CD4-positive, alpha-beta T cell treated with Interleukin-12 subunit alpha and Interleukin-12 subunit beta, for 1 hour (primary cell): ENCODE measurements around the gene TMEM129.

ENCODE experiments used
- DNase-seq: peaks from one replicate; pipeline ENCODE4 v3.0.0-alpha.2; 2020

Gene TMEM129

GRCh38 chr4:1757836-1758235, 36.7 kb upstream of the TMEM129 start:
- no peak for DNase-seq

GRCh38 chr4:1756893-1757779, 36.0 kb upstream of the TMEM129 start:
- DNase-seq, result no peak

DNA sequence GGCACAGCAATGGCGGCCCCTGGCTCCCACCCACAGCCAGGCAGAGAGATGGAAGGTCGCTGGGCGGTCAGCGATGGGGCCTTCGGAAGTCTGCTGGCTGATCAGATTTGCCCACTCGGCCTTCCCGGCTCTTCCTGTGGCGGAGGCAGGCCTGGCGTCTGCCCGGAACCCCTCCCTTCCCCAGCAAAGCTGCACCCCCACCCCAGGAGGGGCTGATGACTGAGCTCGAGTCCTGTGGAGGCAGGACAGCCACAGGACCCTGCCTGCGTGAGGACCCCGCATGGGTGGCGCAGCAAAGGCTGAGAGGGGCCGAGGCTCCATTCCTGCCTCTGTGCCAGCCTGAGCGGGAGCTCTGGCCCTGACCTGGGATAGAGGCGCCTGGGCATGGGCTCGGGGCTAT, 35.0 kb upstream of the TMEM129 start:
- no peak for DNase-seq

DNA sequence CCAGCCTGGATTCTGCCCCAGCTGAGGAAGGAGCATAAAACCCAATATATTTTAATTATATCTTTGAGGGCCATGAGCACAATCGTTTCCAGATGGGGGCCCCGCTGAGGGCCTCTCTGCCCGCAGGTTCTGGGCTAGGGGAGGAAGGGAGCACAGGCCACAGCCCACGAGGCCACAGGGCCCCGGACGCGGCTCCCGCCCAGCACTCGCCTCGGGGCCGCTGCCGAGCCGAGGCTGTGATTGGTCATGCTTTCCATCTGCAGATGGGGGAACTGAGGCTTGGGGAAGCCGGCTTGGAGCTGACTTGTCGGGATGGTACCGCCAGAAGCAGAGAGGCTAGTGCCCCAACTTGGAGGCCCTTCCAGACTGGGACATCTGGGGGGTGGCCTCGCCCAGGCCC, 34.2 kb upstream of the TMEM129 start:
- no peak for DNase-seq

DNA sequence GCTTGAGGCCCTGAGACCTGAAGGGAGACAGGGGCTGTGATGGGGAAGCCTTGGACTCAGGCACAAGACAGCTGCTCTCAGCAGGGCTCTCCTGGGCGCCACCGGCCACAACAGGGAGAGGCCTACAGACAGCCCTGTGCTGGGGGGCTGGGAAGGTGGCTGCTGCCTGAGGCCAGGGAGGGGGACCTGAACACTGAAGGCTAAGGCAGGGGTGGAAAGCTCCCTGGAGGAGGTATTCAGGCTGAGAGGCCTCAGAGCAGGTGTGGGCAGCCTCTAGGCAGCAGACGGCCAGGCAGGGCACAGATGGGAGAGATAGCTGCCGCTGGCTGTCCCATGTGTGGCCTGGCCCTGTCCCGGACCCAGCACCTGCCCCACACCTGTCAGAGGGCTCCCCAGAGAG, 33.2 kb upstream of the TMEM129 start:
- no peak for DNase-seq

DNA sequence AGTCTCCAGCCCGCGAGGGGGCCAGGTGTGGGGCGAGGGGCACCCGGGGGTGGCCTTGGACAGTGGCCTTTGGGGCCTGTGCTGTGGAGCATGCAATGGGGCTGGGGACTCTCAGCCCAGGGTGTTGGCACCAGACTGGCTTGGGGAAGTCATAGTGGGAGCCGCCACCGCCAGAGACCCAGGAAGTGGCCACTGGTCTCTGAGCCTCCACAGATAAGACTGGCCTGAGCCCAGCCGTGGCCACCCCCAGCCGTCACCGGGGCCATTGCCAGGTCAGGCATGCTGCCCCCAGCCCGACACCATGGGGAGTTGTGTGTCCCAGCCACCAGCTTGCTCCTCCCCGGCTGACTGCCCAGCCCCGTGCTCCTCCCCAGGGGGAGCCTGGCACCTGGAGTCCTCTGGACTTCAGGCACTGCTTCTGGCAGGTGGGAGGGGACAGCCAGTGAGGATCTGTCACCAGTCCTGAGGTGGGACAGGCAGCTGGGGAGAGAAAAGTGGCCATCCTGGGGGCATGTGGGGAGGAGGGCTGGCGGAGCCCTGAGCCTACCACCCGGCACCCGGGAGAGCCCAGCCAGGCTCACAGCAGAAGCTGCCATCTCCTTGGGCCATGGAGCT, 32.7 kb upstream of the TMEM129 start:
- DNase-seq, result no peak

- no peak for DNase-seq
These were observed 32.2 kb upstream of the TMEM129 start for GRCh38 chr4:1753294-1753696.

DNA sequence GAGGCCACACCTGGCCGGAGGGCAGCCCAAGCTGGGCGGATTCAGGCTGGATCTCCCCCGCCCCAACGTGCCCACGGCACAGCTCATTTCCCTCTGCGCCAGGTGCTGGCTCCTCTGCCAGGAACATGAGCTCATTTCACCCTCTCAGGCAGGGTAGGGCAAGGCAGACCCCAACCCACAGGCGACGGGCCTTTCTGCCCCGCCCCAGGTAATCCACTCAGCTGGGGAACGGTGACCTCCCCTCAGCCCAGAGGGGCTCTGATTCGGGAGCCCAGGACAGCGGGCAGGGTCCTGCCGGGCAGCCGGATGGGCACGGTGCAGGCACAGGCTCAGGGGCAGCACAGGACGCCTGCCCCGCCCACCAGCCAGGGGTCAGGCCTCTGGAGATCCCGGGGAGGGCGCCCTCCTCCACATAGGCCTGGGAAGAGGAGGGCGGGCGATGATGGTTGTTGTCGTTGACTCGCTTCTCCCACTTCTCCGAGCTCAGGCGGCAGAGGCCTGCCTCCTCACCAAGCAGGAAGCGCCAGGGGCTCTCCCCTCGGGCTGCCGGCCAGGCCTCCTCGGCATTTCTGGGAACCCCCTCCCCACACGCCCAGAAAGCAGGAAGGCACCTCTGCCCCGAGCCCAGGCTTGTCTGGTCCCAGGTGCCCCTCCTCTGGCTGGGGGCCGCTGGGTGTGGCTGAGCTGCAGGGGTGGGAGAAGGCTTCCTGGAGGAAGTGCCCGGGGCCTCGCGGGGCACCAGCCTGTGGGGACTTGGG, 31.3 kb upstream of the TMEM129 start:
- peak; percentile 13 for DNase-seq

DNA sequence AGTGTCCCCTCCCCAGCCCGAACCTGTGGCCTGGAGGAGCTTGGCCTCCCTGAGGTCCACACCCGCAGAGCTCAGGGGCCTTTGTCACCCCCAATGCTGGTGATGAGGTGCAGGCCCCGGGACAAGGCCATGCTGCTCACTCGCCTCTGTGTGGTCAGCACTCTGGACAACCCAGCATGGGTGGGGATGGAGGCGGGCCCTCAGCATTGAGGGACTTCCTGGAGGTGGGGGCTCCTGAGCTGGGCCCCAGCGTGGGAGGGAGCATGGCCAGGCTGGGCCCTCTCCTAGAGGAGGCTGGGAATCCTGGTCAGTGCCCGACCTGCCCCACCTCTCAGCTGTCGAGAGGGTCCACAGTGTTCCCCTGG, 30.8 kb upstream of the TMEM129 start:
- no peak for DNase-seq

DNA sequence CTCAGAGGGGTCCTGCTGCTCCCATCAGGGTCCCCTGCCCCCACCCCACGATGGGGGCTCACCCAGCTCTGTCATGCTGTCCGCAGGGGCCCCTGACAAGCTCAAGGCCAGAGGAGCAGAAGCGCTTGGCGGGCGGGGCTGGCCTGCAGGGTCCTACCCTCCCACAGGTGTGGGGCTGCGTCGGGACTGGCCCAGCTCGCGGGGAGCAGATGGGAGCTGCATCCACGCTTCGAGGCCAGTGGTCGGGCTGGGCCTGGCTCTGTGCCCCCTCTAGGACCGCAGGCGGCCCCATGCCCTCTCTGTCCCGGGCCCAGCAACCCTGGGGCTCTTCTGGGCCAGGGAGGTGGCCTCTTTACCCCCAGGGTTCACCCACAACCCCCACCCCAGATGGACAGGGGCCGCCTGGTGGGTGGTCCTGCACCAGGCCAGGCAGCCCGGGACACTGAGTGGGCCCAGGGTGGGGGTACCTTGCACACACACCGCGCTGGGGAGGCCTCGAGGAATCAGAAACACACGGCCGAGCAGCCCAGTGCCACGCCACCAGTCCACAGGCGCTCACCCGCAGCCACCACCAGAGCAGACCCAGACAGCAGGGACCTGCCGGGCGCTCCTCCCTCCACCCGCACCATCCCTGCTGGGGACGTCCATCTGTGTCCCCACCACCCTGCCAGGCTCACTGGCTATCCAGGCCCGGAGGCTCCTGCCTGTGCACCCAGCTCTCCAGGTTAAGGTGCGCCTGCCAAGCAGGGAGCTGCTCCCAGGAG, 30.2 kb upstream of the TMEM129 start:
- no peak for DNase-seq

GRCh38 chr4:1750381-1751154, 29.4 kb upstream of the TMEM129 start:
- DNase-seq, result no peak

DNA sequence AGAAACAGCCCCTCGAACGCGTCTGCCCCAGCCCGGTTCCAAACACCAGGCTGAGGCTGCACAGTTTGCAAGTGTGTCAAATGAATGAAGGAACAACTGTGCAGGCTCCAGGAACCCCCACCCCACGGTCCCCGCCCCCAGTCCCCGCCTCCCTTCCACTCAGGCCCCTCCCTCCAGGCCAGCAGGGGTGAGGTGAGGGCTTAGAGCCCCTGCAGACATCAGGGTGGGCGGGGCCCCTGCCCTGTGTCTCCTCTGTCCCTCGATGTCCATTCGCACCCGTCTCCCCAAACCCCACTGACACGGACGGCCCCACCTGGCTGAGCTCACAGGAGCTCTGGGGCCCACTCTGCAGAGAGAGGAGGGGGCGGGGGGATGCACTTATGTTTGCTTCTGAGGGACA, 28.7 kb upstream of the TMEM129 start:
- no peak for DNase-seq

GRCh38 chr4:1749370-1749769, 28.2 kb upstream of the TMEM129 start:
- DNase-seq, result no peak

DNA sequence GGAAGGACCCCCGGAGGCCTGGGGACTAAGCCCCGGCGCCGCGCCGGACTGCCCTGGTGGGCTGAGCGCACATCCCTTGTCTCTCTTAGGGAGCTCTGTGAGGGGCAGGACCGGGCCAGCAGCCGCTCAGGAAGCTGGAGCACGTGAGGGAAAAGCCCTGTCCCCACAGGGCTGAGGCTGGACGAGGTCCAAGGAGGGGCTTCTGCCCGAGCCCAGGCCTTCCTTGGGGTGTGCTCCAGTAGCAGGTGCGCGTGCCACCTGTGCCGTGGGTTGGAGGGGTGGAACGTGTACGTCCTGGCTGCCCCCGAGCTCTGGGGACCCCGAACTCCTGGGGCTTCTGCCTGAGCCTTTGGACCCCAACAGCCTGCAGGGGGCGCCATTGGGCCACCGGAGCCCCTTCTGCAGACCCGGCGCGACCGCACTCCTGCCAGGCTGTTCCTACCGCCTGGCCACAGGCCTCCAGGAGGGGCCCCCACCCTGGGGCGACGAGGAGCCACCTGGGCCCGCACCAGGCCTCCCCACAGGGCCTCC, 27.4 kb upstream of the TMEM129 start:
- DNase-seq, result peak; percentile 76

DNA sequence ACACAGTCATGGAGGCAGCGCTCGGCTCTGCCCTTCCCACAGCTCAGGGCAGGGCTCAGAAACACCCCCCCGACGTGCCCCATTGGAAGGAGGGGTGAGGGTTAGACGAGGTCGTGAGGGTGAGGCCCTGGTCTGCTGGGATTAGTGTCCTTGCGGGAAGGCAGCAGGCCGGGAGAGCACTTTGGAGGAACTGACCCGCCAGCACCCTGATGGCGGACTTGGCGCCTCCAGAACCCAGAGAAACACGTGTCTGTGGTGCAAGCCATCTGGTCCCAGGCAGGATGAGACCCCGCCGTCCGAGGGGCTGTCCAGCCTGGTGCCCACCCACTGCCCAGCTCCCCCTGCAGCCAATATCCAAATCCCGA, 26.5 kb upstream of the TMEM129 start:
- no peak for DNase-seq

- no peak for DNase-seq
These were observed 25.9 kb upstream of the TMEM129 start for GRCh38 chr4:1746919-1747602.

GRCh38 chr4:1746265-1746691, 25.2 kb upstream of the TMEM129 start:
- peak; percentile 78 for DNase-seq

DNA sequence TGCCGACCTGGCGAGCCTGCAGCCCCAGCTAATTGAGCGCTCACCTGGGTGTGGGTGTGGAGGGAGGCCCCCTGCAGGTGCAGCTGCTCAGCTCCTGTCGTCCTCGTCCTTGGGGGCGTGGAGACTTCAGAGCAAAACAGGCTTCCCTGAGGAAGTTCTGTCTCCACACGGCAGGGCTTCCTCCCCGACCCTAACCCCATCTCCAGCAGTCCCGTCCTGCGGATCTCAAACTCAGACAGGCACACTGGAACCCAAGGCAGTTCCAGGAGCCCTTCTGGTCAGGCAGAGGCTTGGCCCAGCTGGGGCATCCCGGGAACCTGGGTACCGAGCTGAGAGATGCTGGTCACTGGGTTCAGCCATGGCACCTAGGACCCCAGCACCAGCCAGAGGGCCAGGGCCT, 24.6 kb upstream of the TMEM129 start:
- no peak for DNase-seq

GRCh38 chr4:1745165-1745564, 24.0 kb upstream of the TMEM129 start:
- no peak for DNase-seq

- DNase-seq, result no peak
These were observed 23.4 kb upstream of the TMEM129 start for GRCh38 chr4:1744552-1744951.

- no peak for DNase-seq
These were observed 22.9 kb upstream of the TMEM129 start for GRCh38 chr4:1743975-1744374.
